ENCODE results near the gene ETNK2. TPM values are rescaled to one million over a fixed set of nuclear protein-coding genes. Genes with fewer than 3 reads are reported as not detected.

ETNK2 gene
- polyA plus RNA-seq, 3 donors, result 24.2 to 27.6 (median 25.0) TPM

- DNase-seq (ENCODE audit: low read depth in 3 of 3, low spot score in 2 of 3), result no peak
Measured at GRCh38 chr1:204149635-204150565, 1.9 kb downstream of the ETNK2 start.

DNA sequence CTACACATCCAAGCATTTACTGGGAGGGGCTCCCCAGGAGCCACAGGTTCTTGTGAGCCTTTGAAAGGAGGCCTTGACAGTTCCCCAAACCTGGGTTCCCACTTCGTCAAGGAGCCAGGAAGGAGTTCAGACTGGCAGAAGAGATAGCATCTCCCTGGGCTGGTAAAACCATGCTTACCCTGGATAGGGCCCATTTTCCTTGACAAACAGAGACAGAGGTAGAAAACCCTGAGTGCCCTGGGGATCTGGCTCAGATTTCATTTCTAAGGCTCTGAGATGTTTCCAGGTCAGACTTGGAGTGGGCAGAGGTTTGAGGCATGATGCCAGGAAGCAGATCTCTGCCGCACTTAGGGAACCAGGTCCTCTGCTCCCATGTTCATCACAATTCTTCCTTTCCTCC, 2.7 kb downstream of the ETNK2 start:
- DNase-seq (ENCODE audit: low read depth in 3 of 3, low spot score in 2 of 3), result no peak

DNA sequence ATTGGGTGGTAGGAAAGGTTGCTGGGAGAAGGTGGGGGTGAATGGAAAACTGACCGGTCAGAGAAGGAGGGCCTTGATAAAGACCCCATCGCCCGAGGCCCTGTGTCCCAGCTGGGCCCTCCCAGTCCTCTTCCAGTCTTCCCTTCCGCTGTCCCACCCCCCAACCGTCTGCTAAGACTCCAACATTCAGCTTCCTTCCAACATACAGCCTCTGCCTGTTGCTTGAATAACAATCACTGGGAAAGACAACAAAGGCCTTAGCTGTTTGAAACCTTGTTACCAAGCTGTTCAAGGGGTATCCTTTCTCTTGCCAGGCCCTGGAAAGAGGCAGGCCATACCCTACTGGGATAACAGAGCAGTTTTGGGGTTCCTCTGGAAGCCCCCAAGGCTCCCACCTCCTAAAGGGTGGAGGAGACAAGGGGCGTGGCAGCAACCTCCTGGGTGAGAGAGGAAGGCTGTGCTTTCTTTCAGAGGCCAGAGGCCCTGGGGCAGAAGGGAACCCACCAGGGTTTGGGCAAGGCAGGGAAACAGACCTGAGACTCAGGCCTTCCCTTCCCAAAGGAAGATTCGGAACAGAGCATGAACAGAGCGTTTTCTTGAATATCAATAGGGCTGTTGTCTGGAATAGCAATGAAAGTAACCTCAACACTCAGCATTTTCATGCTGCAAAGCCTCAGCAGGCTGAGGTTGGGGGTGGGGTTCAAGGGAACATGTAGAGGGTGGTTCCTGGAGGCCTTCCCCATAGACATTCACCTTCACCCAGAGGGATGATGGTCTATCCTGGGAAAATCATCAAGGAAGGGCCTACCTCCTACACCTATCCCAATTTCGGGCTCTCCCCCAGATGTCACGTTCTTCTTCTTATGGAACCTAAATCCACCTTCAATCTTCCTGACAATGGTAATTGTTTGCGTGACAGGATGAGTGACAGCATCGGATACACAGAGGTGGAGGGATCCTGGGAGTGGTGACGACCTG, 4.1 kb downstream of the ETNK2 start:
- DNase-seq (ENCODE audit: low read depth in 3 of 3, low spot score in 2 of 3), result no peak

DNA sequence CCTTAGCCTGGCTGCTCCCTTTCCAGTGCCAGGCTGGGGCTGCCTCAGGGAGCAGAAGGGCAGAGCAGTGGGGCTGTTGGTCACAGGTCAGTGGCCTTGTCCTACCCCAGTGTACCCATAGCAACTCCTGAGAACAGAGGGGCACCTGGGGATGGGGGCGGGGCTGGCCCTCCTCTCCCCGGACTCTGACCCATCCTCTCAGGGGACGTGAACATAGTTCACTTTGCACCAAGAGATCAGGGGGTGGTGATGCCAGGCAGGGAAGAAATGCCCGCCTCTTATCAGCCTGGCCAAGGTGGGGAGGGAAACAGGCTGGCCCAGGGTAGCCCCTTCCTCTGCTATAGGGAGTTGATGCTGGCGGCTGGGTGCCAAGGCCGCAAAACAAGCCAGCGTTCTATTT, 4.9 kb downstream of the ETNK2 start:
- no peak for DNase-seq (ENCODE audit: low read depth in 3 of 3, low spot score in 2 of 3)

DNA sequence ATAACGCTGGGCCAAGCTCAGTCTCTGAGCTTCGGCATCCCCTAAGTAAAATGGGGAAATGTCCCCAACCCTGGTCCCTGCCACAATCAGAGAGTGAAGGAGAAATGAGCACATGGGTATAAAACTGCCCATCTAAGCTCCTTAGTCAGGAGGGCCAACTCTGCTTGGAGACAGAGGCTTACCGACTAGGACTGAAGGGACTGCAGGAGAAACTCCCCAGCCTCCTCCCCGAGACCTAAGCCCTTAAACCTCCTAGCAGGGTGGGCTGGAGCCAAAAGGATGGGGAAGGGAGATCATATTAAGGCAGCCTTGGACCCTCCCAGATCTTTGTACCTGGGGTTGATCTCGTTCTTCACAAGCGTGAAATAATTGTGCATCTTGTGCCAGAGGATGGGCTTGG, 5.5 kb downstream of the ETNK2 start:
- no peak for DNase-seq (ENCODE audit: low read depth in 3 of 3, low spot score in 2 of 3)

GRCh38 chr1:204145033-204145504, 6.8 kb downstream of the ETNK2 start:
- DNase-seq (ENCODE audit: low read depth in 3 of 3, low spot score in 2 of 3), result no peak

DNA sequence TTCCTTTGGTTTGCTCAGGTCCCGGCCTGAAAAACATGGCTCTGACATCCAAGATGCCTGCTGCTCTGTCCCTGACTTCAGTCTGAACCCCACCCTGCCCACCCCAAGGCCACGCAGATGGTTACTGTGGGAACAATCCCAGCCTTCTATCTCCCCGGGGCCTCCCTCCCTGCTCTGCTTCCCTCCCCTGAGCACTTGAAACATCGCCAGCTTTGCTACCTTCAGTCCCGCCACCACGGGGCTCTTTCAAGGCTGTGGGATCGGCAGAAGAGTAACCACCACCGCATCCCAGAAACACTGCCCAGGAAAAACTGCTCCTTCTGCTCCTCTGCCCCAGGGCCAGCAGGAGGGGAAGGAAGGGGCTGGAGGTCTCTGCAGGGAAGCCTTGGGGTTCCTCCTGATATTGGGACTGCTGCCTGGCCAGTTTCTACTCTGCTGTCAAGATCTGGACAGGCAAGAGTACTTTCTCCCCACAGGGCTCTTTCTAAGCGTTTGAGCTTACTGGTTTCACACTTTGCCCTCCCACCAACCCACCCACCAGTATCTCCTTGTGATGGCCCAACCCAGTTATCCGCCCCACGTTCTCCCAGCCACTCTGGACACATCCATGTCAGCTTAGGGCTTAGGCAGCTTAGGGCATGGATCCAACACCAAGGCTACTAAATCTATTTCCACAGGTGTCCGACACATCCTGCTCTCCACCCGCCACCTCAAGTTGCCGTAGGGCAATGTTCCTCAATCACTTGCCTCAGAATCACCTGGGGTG, 8.4 kb downstream of the ETNK2 start:
- no peak for DNase-seq (ENCODE audit: low read depth in 3 of 3, low spot score in 2 of 3)

GRCh38 chr1:204142032-204142974, 9.5 kb downstream of the ETNK2 start:
- no peak for DNase-seq (ENCODE audit: low read depth in 3 of 3, low spot score in 2 of 3)

DNA sequence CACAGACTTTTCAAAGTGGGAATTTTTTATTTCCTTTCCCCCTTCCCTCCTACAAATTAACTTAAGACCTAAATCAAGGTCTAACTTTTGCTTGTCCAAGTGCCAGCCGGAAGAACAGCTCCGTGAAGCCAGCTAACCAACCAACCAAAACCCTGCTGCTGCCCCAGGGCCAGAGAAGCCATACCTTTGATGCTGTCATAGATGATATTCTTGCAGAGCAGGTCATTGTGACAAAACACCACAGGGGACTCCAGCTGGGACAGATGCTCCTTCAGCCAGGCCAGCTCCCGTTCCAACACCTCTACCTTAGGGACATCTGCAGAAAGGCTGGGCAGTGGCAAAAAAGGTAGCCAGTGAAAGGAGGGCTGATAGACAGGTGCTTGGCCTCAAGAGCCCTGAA, 10.7 kb downstream of the ETNK2 start:
- no peak for DNase-seq (ENCODE audit: low read depth in 3 of 3, low spot score in 2 of 3)

GRCh38 chr1:204139952-204140351, 11.9 kb downstream of the ETNK2 start:
- no peak for DNase-seq (ENCODE audit: low read depth in 3 of 3, low spot score in 2 of 3)

GRCh38 chr1:204139088-204139487, 12.8 kb downstream of the ETNK2 start:
- DNase-seq (ENCODE audit: low read depth in 3 of 3, low spot score in 2 of 3), result no peak

DNA sequence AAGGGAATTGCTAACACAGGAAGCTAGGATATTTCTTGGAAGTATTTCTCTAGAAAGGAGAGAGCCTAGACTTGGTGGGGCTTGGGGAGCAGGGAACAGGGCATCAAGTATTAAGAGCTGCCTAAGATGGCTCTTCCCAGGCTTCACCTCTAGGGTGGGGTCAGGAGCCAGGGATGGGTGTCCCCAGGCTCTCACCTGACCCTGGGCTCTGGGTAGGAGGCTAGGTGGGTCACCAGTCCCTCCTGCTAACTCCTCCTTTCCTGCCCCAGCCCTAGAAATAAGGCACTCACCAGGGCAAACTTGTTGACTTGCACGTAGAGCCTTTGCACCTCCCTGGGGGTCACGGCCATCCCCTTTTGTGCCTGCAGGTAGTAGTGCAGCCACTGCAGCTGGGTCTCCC, 15.0 kb downstream of the ETNK2 start:
- DNase-seq (ENCODE audit: low read depth in 3 of 3, low spot score in 2 of 3), result no peak

- DNase-seq (ENCODE audit: low read depth in 3 of 3, low spot score in 2 of 3), result no peak
Measured at GRCh38 chr1:204134103-204134502, 17.7 kb downstream of the ETNK2 start.

GRCh38 chr1:204132718-204133117, 19.1 kb downstream of the ETNK2 start:
- no peak for DNase-seq (ENCODE audit: low read depth in 3 of 3, low spot score in 2 of 3)

- DNase-seq (ENCODE audit: low read depth in 3 of 3, low spot score in 2 of 3), result no peak
Measured at GRCh38 chr1:204131978-204132377, 19.9 kb downstream of the ETNK2 start.

DNA sequence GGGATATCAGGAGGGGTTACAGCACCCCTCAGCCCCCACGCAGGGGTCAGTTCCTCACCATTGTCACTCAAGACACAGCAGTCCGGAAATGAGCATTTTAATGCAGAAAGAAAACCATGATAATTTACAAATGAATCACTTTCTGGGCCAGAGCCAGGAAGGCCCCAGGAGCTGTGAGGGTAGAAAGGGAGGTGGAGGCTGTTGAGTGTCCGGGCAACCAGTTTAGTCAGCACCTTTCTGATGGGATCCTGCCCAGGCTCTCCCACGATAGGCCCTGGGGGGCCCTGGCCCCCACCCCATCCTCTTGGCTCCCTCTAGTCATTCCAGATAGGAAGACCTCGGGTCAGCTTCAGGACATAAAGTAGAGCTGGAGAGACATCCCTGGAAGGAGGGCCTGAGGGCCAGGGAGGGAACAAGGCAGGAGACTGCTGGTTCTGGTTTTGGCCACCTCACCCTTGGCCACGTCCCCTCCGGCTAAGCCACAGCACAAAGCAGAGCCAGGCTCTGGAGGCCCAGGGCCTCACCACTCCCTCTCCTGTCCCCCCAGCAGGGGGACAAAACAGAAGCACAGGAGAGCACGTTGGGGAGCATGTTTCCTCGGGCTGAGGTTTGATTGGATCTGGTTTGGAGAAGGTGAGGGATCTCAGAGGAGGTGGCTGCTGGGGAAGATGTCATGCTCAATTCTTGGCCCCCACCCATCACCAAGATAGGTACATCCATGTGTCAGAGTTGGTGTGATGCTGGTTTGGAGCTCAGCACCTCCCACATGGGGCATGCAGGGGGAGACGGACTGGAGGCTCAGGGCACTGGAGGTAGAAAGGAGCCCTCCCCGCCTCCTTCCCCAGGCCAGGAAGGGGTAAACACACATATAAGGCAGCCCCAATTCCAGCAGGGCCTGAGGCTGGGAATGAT, 20.6 kb downstream of the ETNK2 start:
- DNase-seq (ENCODE audit: low read depth in 3 of 3, low spot score in 2 of 3), result no peak

DNA sequence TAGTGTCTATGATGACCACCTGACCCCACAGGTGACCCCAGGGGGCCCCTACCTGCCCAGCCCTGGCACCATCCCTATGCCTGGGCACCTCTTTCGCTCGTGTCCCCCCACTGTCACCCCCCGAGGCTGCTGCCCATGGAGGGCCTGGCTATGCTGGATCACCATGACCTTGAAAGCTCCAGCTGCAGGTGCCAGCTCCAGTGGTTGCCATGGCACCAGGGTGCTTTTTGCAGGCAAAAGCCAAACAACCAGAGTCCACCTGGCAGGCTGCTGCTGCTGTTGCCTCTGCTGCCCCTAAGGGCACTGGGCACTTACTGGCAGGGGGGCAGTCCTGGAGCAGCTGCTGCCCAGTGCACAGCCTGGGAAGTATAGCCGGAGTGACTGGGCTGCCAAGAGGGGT, 21.7 kb downstream of the ETNK2 start:
- no peak for DNase-seq (ENCODE audit: low read depth in 3 of 3, low spot score in 2 of 3)

Data from right renal cortex interstitium (tissue), 3 donors.